ENCODE measurements around the gene PGLYRP4. TPM values are rescaled to one million over a fixed set of nuclear protein-coding genes. Genes with fewer than 3 reads are reported as not detected.

Gene PGLYRP4
- total RNA-seq, 4 donors from 2014 or later, result not detected

- TF ChIP-seq CTCF (IDR thresholded peaks at IDR 0.05; ENCODE audit: low read depth), result no peak
Measured at GRCh38 chr1:153365696-153366095, 17.1 kb upstream of the PGLYRP4 start.

GRCh38 chr1:153364766-153365666 lies 16.4 kb upstream of the PGLYRP4 start:
- TF ChIP-seq CTCF (IDR thresholded peaks at IDR 0.05; ENCODE audit: low read depth), result no peak

GRCh38 chr1:153364156-153364555 lies 15.5 kb upstream of the PGLYRP4 start:
- TF ChIP-seq CTCF (IDR thresholded peaks at IDR 0.05; ENCODE audit: low read depth), result no peak

- TF ChIP-seq CTCF (IDR thresholded peaks at IDR 0.05; ENCODE audit: low read depth), result no peak
Measured at GRCh38 chr1:153363641-153364040, 15.0 kb upstream of the PGLYRP4 start.

- no peak for TF ChIP-seq CTCF (IDR thresholded peaks at IDR 0.05; ENCODE audit: low read depth)
Measured at GRCh38 chr1:153362187-153362775, 13.6 kb upstream of the PGLYRP4 start.

GRCh38 chr1:153361480-153362109 lies 13.0 kb upstream of the PGLYRP4 start:
- TF ChIP-seq CTCF (IDR thresholded peaks at IDR 0.05; ENCODE audit: low read depth), result no peak

Measured in subcutaneous adipose tissue (tissue), 4 donors.